Kidney (tissue), 14 donors: ENCODE data around the gene GPR152. TPM values are rescaled to one million over a fixed set of nuclear protein-coding genes. Genes with fewer than 3 reads are reported as not detected.
A peak's percentile ranks its signal among the peaks of the same experiment; 100 is the strongest.

ENCODE experiments used
- DNase-seq, 5 donors: peaks; one replicate each; pipeline ENCODE4 v3.0.0-alpha.2; 2013 to 2020
- FAIRE-seq: peaks from 2 replicates; lab custom pipeline; 2012; peaks lifted over from hg19 to GRCh38; lab: Jason Lieb, UNC
- H3K27ac ChIP-seq, 2 donors: one replicate each; pipeline ENCODE4 v1.7.0; 2013; ENCODE audit warnings: low read depth in 2 of 2, low read length in 2 of 2, inconsistent platforms in 1 of 2
- H3K27me3 ChIP-seq: one replicate; pipeline ENCODE4 v1.7.1; 2013; ENCODE audit warnings: low read length, inconsistent platforms; ENCODE audit not compliant: control insufficient read depth, insufficient read depth
- H3K36me3 ChIP-seq, 3 donors: one replicate each; pipeline versions ENCODE4 v1.7.0 to v1.7.1; 2013; ENCODE audit warnings: low read length in 3 of 3, control low read depth in 1 of 3, inconsistent platforms in 1 of 3; ENCODE audit not compliant: insufficient read depth in 3 of 3, control insufficient read depth in 2 of 3
- H3K4me1 ChIP-seq, 3 donors: one replicate each; pipeline versions ENCODE4 v1.7.0 to v1.7.1; 2013; ENCODE audit warnings: low read length in 3 of 3, inconsistent platforms in 1 of 3, low read depth in 1 of 3; ENCODE audit not compliant: control insufficient read depth in 2 of 3, insufficient read depth in 2 of 3
- H3K4me3 ChIP-seq, 3 donors: one replicate each; pipeline versions ENCODE4 v1.7.0 to v1.8.1; 2013; ENCODE audit warnings: low read length in 3 of 3, control low read depth in 1 of 3, inconsistent platforms in 1 of 3
- H3K9ac ChIP-seq, 3 donors: one replicate each; pipeline versions ENCODE4 v1.7.0 to v1.7.1; 2013; ENCODE audit warnings: low read length in 3 of 3, control low read depth in 1 of 3, inconsistent platforms in 1 of 3
- H3K9me3 ChIP-seq, 3 donors: one replicate each; pipeline versions ENCODE4 v1.7.0 to v1.7.1; 2013; ENCODE audit warnings: low read length in 3 of 3, control low read depth in 1 of 3, inconsistent platforms in 1 of 3; ENCODE audit not compliant: control insufficient read depth in 2 of 3, insufficient read depth in 1 of 3
- intact Hi-C: fragments of 100-400 bp; cut with DNase I; formaldehyde crosslinking; loops from one replicate; pipeline ENCODE4 v1.11.1; 2022
- polyA plus RNA-seq: library from polyadenylated mRNA; stranded (reverse); fragments of 350-450 nt; fragmentation: Illumina TruSeq; extraction: RNeasy Lipid Tissue Mini Kit (QIAGEN cat#74804); gene quantifications from one replicate; pipeline ENCODE4 v1.2.3, GENCODE V29; 2014; ENCODE audit warnings: low read depth, low replicate concordance; ENCODE audit not compliant: insufficient read depth
- total RNA-seq: library from RNA; stranded (reverse); fragmentation: NEBNext Ultra II Directional; extraction: Animal tissue kit (Norgen Biotek cat#: 25700); gene quantifications from one replicate; pipeline ENCODE4 v1.2.1, GENCODE V29; 2021
- TF ChIP-seq, protein P1 (sequence below): IDR thresholded peaks from 3 replicates; pipeline ENCODE4 v1.5.1; 2012; ENCODE audit warnings: mild to moderate bottlenecking, moderate library complexity, borderline replicate concordance; ENCODE audit not compliant: insufficient read depth; ENCODE audit errors: extremely low read depth
- donor health status: control.
- donor health status: control.
- donor health status: control.
- donor health status: control.
- donor health status: control.
- donor health status: DM: yes; HTN: yes; CAD: no.
- donor health status: Normal renal cell carcinoma (clear cell type).

The GPR152 gene
- total and polyA plus RNA-seq, 2 donors from 2014 or later = not detected

DNA sequence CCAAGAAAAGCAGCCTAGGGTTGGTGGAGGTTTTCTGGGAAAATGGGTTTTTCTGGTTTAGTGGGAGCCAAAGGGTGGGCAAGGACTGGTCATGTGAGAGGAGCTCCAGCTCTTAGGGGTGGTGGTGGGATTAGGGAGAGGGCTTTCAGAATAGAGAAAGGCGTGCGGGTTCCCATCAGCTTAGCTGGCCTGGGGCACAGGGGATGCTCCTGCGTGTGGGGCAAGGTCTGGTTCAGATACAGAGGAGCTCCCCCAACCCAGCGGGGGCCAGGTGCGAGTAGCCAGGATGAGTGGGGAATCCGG, 15.9 kb upstream of the GPR152 start:
- H3K9me3 ChIP-seq = no peaks in the 10 kb centered on the region
- H3K27ac ChIP-seq = peak overlapping the region; percentile 81 to 88
- no peak for DNase-seq
- intact Hi-C loops = no loop called here
- no peaks in the 10 kb centered on the region for H3K27me3 ChIP-seq
- no peaks in the 10 kb centered on the region for H3K36me3 ChIP-seq
- peak overlapping the region; percentile 47 to 76 (median 74) for H3K4me3 ChIP-seq
- TF ChIP-seq, protein P1, sequence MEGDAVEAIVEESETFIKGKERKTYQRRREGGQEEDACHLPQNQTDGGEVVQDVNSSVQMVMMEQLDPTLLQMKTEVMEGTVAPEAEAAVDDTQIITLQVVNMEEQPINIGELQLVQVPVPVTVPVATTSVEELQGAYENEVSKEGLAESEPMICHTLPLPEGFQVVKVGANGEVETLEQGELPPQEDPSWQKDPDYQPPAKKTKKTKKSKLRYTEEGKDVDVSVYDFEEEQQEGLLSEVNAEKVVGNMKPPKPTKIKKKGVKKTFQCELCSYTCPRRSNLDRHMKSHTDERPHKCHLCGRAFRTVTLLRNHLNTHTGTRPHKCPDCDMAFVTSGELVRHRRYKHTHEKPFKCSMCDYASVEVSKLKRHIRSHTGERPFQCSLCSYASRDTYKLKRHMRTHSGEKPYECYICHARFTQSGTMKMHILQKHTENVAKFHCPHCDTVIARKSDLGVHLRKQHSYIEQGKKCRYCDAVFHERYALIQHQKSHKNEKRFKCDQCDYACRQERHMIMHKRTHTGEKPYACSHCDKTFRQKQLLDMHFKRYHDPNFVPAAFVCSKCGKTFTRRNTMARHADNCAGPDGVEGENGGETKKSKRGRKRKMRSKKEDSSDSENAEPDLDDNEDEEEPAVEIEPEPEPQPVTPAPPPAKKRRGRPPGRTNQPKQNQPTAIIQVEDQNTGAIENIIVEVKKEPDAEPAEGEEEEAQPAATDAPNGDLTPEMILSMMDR = no peak
- peaks cover 0 to 23% (median 12%) of the 10 kb centered on the region in 3 donors for H3K4me1 ChIP-seq
- peak overlapping the region; percentile 32 to 96 (median 82) for H3K9ac ChIP-seq
- no peak for FAIRE-seq

DNA sequence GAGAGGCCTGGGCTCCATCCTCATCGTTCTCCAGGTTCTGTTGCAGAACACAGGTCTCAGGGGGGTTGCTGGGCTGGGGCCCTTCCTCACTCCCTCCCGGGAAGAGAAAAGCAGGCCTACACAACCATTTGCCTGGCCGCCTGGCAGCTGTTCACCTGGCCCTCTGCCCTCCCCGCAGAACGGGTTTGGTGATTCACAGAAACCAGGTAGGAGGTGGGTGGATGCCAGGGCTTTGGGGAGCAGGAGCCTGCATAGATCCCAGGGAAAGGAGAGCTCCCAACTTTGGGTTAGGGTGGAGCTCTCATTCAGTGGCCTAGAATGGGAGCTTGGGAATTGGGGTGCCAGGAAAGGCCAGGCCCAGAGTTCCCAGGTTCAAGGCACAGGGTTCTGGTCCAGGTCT, 15.5 kb upstream of the GPR152 start:
- intact Hi-C loops = no loop called here
- Histone ChIP-seq H3K4me3 (peak overlapping the region; percentile 47 to 76 (median 74)), H3K9ac (peak overlapping the region in 2 of 3 donors; percentile 82 to 96), H3K36me3 (no peaks in the 10 kb centered on the region), H3K27ac (peak overlapping the region; percentile 81 to 88), H3K27me3 (no peaks in the 10 kb centered on the region), H3K4me1 (peaks cover 0 to 23% (median 12%) of the 10 kb centered on the region in 3 donors), H3K9me3 (no peaks in the 10 kb centered on the region)
- DNase-seq (peak in 3 of 5 donors; percentile 35 to 88 (median 65)), FAIRE-seq (no peak)
- TF ChIP-seq, protein P1 = no peak

DNA sequence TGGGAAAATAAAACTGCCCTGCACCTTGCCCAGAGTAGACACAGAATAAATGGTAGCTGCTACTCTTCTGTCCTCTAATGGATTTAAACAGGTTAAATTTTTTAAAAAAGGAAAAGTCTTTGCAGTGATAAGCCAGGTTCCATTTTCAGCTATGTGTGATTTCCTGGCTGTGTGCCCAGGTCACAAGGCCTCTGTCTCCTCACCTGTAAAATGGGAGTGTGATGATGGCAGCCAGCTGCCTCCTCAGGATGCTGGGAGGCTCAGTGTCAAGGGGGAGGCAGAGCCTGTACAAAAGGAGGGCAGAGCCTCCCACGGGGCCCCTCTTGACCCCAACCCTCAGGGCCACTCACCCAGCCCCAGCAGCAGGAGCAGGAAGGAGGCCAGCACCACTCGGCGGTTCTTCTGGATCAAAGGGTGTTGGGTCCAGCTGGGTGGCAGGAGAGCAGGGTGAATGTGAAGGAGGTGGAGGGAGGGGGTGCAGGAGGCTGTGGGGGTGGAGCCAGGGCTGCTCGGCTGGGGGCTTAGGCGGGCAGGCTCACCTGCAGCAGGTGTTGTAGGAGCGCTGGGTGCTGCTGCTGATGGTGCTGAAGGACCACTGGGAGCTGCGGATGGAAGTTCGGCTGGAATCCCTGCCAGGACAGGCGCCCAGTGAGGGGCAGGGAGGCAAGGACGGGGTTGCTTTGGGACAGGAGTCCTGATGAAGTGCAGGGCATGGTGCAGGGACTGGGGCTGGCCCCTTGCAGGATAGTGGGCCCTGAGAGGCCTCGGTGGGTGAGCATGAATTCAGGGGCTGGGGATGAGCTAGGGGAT, 14.6 kb upstream of the GPR152 start:
- intact Hi-C loops = no loop called here
- H3K27ac ChIP-seq = peak overlapping the region in 1 of 2 donors; percentile 54
- peak overlapping the region in 1 of 3 donors; percentile 82 for H3K9ac ChIP-seq
- FAIRE-seq = no peak
- H3K27me3 ChIP-seq = no peaks in the 10 kb centered on the region
- no peak overlapping the region for H3K4me3 ChIP-seq
- H3K4me1 ChIP-seq = peaks cover 0 to 23% (median 12%) of the 10 kb centered on the region in 3 donors
- no peaks in the 10 kb centered on the region for H3K36me3 ChIP-seq
- H3K9me3 ChIP-seq = no peaks in the 10 kb centered on the region
- DNase-seq = peak in 1 of 5 donors; percentile 71
- TF ChIP-seq, protein P1 = no peak
